D341Med (cell line): ENCODE measurements around the gene LHFPL6.

ENCODE experiments used
- DNase-seq: peaks from one replicate; pipeline ENCODE4 v3.0.0; 2012; ENCODE audit warnings: low spot score

LHFPL6 gene

DNA sequence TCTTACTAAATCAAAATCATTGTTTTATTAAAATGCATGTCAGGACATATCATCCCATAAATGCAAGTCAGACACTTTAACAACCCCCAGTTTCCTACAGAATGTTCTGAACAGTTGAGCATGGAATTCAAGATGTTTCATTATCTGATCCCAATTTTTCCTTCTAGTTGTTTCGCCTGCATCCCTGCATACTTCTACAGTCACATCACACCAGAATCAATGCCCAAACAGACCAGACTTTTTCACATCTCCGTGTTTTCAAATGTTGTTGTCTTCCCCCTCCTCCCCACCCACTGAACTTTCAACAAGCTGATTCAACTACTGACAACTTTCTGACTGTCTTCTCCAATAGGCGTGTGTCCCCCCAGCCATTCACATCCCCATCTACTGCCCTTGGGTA is 48.6 kb downstream of the LHFPL6 start:
- DNase-seq = no peak

DNA sequence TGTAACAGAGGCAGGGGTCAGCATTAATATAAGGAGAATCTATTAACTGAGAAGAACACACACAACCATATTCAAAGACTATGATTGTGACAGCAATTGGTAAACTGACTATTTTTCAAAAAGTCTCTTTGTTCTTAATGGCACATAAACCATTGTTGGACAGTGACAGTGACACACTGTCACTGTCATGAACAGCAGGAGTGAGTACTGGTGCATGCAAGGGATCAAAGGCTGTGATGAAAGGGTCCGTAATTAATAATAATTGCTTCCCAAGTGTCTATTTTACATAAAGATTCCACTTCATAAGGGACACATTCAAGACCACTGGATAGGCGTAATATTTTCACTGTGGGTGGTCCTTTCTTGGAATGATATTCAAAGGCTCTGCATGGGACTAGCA is 50.7 kb downstream of the LHFPL6 start:
- DNase-seq = no peak

DNA sequence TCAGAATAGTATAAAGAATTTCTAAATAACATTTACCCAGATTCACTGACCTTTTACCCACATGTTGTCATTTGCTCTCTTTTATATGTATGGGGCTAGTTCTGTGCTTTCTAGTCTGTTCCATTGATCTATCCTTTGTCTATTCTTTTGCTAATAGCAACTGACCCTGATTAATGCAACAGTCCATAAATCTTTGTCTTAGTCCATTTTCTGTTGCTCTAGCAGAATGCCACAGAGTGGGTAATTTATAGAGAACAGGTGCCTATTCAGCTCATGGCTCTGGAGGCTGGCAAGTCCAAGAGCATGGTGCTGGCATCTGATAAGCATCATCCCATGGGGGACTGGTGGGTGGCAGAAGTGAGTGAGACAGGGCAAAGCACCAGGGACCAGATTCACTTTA is 52.1 kb downstream of the LHFPL6 start:
- DNase-seq = no peak

DNA sequence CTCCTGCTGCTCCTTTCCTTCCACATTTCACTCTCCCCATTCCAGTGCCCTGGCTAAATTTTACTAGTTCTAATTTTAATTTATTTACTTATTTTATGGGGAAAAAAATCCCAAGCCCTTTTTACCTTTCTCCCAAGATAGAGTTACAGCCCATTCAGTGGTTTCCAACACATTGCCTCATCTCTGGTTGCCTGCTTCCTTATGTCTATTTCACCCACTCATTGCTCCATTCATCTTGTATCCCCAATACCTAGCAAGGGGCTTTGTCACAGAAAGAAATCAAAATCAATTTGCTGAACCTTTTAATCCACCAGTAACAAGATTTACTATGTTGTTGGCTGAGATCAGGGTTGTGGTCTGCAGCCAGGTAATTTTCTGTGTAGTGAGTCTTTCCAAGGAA is 55.9 kb downstream of the LHFPL6 start:
- DNase-seq = no peak

DNA sequence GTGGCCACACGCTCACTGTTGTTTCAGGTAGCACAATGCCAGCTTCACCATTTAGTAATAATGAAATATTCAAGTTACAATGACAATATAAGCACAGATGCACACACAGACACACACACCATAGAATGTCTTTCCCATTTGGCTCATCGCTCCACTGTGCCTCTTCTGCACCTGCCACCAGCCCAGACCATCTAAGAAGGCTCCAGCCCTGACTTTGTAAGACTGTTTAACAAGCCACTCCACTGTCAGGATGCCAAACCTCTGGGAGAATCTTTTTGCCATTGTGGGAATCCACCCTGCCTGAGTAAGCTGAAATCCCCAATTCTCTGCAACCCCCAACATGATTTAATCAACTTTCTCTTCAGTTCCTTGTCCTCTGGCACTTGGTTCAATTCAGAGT is 60.6 kb downstream of the LHFPL6 start:
- no peak for DNase-seq

DNA sequence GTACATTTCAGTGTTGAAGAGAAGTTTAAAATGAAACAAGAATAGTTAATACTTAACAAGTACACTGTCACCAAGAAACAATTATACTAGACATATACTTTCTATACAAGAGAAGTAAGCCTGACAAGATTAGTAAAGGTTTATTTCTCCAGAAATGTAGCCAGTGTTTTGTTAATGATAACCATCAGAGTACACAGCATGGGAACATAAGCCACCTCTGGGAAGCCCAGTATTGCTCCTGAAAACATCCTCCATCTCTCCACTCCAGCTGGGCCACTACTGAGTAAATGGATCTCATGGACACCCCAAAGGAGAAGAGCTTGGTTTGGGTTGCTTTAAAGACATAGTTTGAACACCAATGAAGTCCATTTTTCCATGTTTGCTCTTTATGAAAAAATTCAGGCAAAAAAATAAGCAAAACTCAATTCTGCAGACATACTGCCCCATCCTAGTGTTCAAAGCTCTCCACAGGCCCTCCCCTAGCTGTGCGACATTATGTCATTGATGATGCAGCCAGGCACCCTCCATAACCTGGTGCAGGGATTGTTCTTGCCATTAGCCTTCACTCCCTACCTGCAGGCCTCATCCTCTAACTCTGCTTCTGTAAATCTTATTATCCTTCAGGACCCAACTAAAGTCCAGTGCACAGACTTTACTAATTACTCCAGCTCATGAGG is 61.9 kb downstream of the LHFPL6 start:
- DNase-seq = no peak

DNA sequence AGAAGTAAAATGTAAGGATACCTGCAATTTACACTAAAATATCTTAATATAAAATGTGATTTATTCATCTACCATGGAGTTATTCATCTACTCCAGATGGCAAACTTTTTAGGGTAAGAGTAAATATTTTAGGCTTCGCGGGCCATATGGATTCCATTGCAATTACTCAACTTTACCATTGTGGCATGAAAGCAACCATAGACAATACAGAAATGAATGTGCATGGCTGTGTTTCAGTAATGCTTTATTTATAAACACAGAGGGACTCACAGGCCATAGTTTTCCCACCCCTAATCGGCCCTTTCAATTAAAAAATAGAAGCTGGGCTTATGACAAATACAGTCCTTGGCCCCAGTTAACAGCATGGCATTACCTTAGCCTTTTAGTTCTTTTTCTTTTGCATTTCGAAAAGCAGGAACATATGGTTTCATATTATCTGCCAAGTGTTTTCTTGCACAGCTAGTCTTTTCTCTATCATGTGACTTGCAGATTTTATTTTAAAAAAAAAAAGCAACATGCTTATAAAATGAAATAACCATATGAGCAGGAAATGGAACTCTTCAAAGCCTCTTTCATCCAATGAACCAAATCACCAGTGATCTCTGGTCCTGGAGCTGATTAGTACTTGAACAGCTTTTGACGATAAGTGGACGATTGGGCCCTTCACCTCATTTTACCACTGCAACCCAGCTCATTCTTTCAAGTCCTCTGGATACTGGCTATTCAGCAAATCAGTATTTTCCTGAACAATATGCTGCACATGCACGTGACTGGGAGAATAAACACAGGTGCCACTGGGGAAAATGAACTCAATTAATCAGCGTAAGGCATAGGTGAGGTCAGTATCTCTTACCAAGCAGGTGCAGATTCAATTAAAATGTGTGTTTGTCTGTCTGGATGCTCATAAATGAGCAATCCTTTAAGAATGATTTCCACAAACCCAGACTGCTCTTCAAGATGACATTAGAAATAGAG is 63.9 kb downstream of the LHFPL6 start:
- no peak for DNase-seq

DNA sequence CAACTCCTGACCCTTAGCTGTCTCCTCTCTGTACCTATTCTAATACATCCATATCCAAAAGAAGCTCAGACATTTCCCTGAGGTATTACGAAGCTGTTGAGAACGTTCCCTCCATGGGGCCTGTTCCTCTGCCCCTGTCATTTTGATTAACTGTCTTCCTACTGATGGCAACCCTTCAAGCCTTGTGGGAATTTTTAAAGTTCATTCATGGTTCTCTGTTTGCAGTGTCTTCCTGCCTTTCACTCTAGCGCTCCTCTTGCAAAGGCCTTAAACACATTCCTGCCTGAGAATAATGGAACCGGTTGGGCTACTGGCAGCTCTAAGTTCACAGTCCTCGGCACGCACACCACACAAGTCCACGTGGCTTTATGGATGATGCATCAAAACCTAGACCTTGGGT is 66.1 kb downstream of the LHFPL6 start:
- no peak for DNase-seq

DNA sequence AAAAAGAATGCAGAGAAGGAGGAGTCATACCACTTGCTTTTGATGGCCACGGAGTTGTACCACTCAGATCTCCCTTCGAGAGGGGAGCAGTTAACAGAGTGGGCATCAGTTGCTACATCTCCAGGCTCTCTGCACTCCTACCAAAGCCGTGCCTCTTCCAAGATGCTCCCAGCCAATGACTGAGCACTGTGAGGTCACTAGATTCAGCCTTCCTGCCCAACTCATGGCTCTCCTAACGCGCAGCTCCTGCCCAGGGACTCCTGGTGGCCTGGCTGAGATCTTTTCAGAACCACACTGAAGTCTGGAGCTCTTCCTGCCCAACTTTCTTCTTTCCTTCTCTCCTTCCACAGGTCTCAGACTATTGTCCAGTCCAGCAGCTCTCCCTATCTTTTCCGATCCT is 66.7 kb downstream of the LHFPL6 start:
- no peak for DNase-seq

DNA sequence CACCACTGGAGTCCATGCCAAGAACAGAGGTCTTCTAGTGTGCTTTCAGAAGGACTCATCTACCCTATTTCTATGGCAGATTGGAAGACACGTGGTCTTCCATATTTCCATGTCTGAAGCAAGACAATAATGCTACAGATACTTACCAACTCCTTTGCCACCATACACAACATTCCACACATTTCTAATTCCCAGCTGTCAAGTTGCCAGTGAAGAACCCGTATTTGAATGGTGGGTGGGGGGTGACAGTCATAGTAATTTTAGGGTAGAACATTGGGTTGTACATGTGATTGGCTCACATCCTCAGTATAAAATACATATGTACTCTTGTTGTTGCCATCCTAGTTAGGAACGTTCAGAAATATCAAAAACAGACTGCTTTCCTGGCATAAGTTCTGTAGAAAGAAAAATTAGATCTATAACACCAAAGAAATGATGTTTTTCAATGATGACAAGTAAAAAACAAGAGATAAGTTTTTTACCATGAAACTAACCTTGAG is 69.3 kb downstream of the LHFPL6 start:
- DNase-seq = no peak

DNA sequence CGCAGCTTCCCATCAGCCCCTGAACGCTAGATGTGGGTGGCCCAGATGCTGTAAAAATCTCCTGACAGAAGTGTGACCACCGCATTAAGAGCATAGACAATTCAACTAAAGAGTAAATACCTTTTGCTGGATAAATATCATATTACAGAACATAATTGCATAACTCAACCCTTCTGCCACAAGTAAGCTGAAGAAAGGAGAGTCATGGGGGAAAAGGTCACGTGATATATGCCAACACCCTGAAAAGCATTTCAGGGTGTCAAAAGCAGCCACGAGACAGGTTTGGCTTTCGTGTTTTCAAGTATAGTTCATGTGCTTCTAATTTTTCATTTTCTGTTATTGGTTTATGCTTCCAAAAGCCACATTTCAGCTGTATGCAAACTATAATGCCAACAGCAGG is 71.3 kb downstream of the LHFPL6 start:
- no peak for DNase-seq

DNA sequence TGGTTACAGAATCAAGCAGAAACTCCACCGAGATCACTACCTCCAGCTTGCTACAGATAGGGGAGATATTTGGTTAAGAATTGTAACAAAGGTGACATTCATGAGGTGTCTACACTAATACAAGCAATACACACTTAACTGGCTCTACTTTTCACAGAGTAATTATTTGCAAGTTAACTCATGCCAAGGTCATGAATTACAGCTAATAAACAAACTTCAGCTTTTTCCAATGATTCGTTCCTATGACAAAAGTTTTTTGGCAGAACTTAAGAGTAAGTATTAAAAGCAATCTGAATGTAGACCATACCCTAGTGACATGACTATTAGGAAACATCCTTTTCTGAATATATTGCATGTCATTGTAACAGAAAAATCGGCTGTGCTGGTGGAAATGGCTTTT is 72.1 kb downstream of the LHFPL6 start:
- no peak for DNase-seq

DNA sequence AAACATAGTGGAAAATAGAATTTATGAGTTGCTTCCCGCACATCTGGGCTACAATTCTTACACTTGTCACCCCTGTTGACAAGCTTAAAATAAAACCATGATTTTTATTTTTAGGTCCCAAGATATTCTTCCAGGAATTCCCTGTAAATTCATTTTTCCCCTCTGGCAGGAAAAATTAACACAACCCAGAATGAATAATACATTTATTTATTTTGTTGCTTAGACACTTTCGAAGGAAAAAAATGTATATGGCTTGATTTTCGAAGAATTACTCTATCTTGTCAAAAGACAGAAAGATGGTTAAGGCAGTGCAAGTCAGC is 74.4 kb downstream of the LHFPL6 start:
- DNase-seq = no peak

DNA sequence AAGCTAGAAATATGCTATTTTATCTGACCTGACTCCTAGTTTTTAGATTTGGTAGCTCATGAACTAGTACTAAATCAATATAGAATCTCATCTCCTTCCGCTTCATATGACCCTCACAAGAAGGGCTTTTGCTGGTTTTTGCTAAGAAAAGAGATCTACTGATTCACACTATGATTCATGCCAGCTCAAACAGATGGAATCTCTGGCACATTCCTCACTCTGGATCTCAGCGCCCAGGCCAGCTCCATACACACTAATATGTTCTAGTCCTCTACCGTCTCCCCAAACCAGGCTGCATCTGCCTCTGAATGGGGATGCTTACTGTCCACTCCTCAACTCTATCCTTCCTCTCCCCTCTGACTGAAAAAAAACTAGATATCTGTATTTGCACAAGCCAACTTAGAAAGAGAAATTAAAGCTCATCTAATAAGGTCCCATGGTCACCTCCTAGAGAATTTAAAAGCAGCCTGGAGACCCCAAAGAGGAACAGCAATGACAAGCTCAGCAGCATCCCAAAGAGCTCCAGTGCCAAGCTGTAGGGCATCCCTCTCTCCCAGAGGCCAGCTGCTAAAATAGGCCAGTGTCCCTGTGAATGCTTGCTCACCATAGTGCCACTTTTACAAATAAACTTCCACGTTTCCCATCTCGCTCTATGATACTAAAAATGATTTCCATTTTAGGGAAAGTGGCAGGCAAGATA is 74.9 kb downstream of the LHFPL6 start:
- no peak for DNase-seq

DNA sequence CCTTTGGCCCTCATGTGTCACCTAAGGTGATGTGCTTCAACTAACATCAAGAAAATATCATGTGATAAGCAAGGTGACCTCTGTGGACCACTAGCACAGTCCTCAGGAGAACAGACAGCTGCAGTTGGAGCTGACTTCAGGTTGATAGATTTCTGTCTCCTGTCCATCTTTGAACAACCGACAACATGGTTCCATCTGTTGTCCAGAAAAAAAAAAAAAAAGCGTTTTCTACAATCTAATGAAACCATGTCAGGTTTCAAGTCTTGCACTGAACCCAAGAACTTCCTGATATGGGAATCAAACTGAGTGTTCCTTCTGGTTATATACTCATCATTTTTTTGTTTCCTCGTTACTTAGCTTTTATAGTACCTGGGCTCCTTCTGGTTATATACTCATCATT is 75.7 kb downstream of the LHFPL6 start:
- no peak for DNase-seq

DNA sequence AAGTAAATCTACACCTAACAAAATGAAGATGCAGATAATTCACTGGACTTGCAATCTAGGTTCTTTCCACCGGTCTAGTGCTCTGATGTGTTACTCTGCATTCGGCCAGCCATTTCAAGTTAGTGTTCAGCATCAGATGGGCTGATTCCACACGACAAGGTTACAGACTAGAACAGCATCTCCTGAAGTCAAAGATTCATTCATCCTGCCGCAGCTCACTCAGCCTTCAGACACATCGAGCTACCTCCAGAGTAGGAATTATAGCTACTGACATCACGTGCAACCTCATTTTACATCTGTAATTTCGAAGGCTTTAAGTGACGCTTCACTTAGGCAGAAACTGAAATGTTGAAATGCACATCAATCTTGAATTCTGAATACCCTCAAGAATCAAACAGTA is 76.5 kb downstream of the LHFPL6 start:
- no peak for DNase-seq

DNA sequence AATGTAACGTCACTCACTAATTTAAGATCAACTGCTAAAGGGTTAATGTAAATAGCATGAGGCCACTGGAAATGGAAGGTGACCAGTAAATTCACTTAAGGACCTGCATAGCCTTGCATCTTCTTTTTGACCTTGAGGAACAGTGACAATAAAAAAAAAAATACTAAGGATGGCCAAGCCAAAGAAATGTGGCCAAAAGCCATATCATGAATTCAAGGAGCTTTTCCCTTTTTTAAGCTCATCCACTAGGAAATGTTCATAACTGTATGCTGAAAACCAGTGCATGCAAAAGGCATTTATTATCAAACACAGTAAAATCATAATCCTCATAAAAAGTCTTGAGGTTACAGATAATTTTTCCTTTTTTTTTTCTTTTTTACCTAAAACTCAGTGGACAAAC is 77.5 kb downstream of the LHFPL6 start:
- DNase-seq = no peak

DNA sequence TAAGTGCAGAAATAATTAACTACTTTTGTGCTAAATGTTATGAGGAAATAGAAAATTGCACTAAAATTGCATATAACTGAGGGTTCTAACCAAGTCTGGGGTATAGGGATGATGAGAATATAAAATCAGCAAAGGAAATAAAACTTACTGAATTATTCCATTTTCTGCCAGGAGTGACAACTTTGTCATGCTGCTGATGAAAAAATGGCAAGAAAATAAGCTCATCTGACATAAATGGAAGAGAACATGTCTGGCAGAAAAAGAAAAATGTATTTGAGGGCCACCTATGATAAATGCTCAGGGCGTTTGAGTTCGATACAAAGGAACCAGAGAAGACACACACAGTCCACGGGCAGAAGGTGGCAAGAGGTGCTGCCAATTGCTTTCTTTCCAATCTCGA is 78.2 kb downstream of the LHFPL6 start:
- no peak for DNase-seq

DNA sequence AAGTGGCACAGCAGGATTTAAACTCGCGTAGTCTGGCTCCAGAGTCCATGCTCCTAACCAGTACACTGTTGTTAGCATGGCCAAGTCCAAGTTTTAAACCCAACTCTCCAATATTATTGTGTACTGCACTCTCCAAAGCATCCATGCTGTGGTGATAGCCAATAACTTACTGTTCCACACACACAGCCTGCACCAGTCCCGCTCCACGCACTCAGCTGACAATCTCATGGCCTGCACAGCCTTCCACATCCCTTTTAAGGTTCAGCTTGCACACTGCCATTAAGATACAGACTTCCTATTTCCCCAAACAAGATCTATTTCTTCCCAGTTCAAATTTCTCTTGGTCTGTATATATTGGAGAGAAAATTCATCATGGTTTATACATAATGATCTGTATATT is 80.7 kb downstream of the LHFPL6 start:
- no peak for DNase-seq

DNA sequence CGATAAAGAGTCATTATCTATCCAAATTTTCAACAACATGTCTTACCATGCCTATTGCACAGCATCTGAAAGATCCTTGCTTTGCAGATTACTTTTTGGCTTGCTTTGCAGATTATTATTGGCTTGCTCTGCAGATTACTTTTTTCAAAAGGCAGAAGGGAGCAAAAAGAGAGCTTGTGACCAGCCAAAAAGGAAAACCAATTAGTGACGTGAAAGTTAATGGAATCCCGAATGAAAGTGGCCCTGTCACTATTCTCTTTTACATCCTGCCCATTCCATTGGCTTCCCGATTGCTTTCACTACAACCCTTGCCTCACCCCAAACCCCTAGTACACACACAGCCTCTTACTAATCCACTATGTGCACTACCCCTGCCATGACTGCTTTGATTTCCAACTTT is 81.3 kb downstream of the LHFPL6 start:
- no peak for DNase-seq

DNA sequence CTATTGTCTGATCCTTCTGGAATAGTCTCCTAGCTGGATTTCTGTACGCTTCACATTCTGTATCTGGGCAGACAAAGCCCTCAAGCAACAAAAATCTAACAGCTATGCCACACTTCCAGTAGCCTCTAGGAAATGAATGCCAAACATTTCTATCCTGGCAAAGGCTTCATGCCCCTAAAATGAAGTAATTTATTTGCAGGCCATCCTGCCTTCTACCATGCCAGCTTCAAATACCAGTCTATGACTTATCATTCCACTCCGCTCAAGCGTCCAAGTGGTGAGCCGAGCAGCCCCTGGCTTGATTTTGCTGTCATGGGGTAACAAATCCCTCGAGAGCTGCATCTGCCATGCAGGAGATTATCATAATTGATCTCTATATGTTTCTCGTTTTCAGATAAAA is 86.9 kb downstream of the LHFPL6 start:
- DNase-seq = peak; percentile 45

DNA sequence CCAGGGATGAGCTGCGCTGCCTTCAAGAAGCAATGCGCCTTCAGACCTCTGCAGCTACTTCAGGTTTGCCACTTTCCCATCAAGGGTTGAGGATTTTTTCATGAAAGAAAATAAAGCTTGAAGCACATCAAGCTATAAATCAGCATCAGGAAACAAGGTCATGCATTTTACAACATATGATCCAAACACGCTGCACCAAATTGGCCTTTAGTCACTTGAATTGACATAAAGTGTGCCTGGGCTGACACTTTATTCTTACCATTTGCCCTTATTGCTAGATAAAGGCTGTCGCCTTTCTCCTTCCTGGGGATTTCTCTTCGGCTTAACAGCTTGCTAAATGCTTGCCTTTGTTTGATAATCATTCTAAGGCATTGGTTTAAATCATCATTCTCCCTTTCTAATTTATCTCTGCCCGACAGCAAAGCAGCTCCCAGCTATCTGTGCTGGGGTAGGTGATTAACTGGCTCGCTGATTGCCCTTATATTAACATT is 87.7 kb downstream of the LHFPL6 start:
- no peak for DNase-seq

DNA sequence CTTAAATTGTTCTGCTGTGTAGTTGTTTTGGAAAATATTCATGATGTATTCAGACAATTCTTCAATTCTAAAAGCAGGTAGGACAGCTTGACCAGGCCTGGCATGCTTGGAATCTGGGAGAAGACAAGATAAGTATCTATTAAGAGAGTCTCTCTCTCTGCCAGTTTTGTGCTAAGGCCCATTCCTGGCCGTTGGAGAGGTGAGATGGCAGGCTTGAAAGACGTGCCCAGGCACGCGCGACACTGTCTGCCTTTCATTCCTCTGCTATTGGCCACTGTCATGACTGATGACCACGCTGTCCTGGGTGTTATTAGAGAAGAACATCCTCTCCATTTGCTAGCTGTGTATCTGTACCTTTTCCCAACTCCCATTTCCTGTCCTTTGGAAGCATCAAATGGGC is 90.3 kb downstream of the LHFPL6 start:
- DNase-seq = no peak
